Peyer's patch (tissue), 4 donors: Measurements from ENCODE around the gene LAYN.

Experiments
- CTCF ChIP-seq, 6 experiments: fragments of 450-650 bp in 4 of 6; fragments of 200-600 bp in 2 of 6; sonication (generic) in 1 of 6; IDR thresholded peaks; one replicate each; pipeline ENCODE4 v1.5.1; 2017 to 2019; ENCODE audit warnings: antibody characterized with exemption in 6 of 6, mild to moderate bottlenecking in 3 of 6, moderate library complexity in 1 of 6
- POLR2A ChIP-seq, 2 donors: fragments of 450-650 bp; IDR thresholded peaks; one replicate each; pipeline ENCODE4 v1.5.1; 2017; ENCODE audit warnings: antibody characterized with exemption in 2 of 2, mild to moderate bottlenecking in 2 of 2, moderate library complexity in 2 of 2

GRCh38 chr11:111537336-111537860 is 3.1 kb upstream of the LAYN start:
- TF ChIP-seq POLR2A (IDR thresholded peaks at IDR 0.05), result no peak
- no peak for TF ChIP-seq CTCF (IDR thresholded peaks at IDR 0.05)
